ENCODE measurements around the gene ECI1.
A peak's percentile ranks its signal among the peaks of the same experiment; 100 is the strongest.

Gene ECI1

DNA sequence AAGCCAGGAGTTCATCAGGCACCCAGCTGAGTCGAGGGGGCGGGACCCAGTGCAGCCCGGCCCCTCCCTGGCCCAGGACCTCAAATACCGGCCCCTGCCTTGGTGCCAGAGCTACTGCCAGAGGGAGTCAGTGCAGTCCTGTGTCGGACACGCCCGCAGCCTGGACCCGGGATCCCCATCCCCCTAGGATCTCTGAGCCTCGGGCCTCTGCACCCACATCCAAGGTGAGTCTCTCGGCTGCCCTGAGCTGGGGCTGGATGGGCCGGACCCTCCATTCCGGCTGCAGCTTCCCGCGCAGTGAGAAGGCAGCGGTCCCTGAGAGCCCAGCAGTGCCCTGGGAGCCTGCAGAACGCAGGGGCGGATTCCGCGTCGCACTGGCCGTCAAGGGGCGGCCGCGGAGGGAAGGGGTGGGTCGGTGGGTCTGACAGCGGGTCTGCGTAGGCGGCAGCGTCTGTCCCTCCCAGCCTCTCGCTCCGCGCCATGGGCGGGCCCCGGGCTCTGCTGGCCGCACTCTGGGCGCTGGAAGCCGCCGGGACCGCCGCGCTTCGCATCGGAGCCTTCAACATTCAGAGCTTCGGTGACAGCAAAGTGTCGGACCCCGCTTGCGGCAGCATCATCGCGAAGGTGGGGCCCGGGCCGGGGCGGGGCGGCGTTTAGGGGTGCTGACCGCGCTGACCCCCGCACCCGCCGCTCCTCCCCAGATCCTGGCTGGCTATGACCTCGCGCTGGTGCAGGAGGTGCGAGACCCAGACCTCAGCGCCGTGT, 14.9 kb downstream of the ECI1 start, which contains the start of gene DNASE1L2:
TSS of gene DNASE1L2 (plus strand) at position 108 of the 765 bp plus-strand sequence. CDS start at position 481, 373 bp downstream.
- H3K4me3 Mint-ChIP-seq: no peak within 1 kb of the TSS
- no peaks in the 10 kb centered on the region for H3K27me3 Mint-ChIP-seq
- H3K4me1 Mint-ChIP-seq: peaks cover 0 to 10% of the 10 kb centered on the region in 2 donors
- peaks cover 25 to 31% of the 10 kb centered on the region in 2 donors for H3K36me3 Mint-ChIP-seq
- ATAC-seq (replicated peaks): peak; percentile 15 to 38
- H3K27ac Mint-ChIP-seq: no peak within 1 kb of the TSS
- DNase-seq: no peak
- H3K9me3 Mint-ChIP-seq: no peaks in the 10 kb centered on the region

DNA sequence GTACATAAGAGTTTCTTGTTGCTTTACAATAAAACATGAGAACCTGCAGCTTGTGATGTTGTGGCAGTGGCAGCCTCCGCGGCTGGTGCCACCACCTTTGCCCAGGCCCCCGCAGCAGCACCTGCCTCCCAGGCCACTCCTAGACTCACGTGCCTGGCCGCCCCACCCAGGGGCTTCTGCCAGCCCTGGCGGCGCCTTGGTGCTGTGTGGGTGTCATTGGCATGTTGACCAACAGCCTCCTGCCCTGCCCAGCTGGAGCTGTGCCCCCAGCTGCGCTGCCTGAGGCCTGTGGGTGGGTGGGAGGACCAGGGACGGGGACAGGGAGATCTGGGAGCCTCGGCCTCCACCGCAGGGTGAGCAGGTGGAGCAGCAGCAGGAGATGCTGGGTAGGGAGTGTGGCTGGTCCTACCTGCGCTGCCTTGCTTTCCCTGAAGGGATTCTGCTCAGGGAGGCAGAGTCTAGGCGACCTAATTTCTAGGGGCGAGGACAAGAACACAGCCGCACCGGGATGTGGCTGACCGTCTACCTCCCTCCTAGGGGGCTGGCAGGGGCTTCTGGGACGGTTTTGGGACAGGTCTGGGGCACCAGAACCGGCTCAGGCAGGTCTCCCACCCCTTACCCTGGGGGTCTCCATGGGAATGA, 15.6 kb downstream of the ECI1 start:
- DNase-seq (no peak), ATAC-seq (replicated peaks) (peak; percentile 12 to 13)
- Mint-ChIP-seq H3K36me3 (peaks cover 25 to 31% of the 10 kb centered on the region in 2 donors), H3K4me1 (peaks cover 0 to 10% of the 10 kb centered on the region in 2 donors), H3K9me3 (no peaks in the 10 kb centered on the region), H3K27ac (no peak overlapping the region), H3K27me3 (no peaks in the 10 kb centered on the region), H3K4me3 (no peak overlapping the region)

DNA sequence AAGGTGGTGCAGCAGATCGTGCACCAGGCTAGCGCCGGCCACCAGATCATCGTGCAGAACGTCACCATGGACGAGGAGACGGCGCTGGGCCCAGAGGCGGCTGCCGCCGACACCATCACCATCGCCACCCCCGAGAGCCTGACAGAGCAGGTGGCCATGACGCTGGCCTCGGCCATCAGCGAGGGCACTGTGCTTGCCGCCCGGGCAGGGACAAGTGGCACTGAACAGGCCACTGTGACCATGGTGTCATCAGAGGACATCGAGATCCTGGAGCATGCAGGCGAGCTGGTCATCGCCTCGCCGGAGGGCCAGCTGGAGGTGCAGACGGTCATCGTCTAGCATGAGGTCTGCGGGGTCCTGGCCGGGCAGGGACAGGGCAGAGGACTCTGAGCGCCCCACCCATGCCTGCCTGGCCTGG, 16.1 kb downstream of the ECI1 start:
- Mint-ChIP-seq H3K4me1 (peaks cover 0 to 10% of the 10 kb centered on the region in 2 donors), H3K36me3 (peaks cover 27 to 34% of the 10 kb centered on the region in 2 donors), H3K27me3 (no peaks in the 10 kb centered on the region), H3K27ac (no peak overlapping the region), H3K4me3 (no peak overlapping the region), H3K9me3 (no peaks in the 10 kb centered on the region)
- ATAC-seq (replicated peaks): no peak
- no peak for DNase-seq

DNA sequence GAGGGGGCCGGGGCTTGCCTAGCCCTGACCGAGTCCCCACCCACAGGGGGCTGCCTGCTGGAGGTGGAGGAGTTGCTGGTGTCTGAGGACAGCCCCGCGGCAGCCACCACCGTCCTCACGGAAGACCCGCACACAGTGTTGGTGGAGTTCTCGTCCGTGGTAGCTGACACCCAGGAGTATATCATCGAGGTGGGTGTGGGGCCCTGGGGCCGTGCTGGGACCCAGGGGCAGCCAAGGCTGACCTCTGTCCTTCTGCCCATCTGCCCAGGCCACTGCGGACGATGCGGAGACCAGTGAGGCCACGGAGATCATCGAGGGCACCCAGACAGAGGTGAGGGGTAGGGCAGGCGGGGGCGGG, 16.6 kb downstream of the ECI1 start:
- Mint-ChIP-seq H3K36me3 (peaks cover 30 to 38% of the 10 kb centered on the region in 2 donors), H3K27ac (no peak overlapping the region), H3K27me3 (no peaks in the 10 kb centered on the region), H3K9me3 (no peaks in the 10 kb centered on the region), H3K4me1 (peaks cover 0 to 10% of the 10 kb centered on the region in 2 donors), H3K4me3 (no peak overlapping the region)
- DNase-seq (no peak), ATAC-seq (replicated peaks) (no peak)

DNA sequence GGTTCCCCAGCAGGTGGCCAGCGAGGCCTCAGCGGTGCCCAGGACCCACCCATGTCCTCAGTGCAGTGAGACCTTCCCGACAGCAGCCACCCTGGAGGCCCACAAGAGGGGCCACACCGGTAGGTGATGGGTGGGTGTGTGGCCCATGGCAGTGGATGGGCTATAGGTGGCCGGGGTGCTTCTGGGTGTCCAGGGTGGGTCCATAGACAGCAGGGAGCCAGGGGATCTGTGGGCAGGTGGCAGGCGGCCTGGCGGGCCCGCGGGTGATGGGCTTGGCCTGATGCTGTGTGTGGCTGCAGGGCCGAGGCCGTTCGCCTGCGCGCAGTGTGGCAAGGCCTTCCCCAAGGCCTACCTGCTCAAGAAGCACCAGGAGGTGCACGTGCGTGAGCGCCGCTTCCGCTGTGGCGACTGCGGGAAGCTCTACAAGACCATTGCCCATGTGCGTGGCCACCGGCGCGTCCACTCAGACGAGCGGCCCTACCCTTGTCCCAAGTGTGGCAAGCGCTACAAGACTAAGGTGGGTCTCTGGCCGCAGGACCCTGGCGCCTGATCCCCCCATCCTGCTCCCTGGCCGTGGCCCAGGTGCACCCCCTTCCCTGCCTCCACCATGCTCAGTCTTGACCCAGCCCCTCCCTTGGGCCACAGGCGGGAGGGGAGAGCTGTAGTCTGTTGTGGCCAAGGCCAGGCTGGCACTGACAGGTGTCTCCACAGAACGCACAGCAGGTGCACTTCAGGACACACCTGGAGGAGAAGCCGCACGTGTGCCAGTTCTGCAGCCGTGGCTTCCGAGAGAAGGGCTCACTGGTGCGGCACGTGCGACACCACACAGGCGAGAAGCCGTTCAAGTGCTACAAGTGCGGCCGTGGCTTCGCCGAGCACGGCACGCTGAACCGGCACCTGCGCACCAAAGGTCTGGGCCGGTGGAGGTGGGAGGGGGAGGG, 17.2 kb downstream of the ECI1 start:
- no peaks in the 10 kb centered on the region for H3K27me3 Mint-ChIP-seq
- H3K4me1 Mint-ChIP-seq: peaks cover 0 to 10% of the 10 kb centered on the region in 2 donors
- no peaks in the 10 kb centered on the region for H3K9me3 Mint-ChIP-seq
- H3K36me3 Mint-ChIP-seq: peaks cover 32 to 41% of the 10 kb centered on the region in 2 donors
- DNase-seq (no peak), ATAC-seq (replicated peaks) (no peak)
- peak overlapping the region; percentile 87 for H3K27ac Mint-ChIP-seq
- peak overlapping the region in 1 of 2 donors; percentile 21 for H3K4me3 Mint-ChIP-seq

DNA sequence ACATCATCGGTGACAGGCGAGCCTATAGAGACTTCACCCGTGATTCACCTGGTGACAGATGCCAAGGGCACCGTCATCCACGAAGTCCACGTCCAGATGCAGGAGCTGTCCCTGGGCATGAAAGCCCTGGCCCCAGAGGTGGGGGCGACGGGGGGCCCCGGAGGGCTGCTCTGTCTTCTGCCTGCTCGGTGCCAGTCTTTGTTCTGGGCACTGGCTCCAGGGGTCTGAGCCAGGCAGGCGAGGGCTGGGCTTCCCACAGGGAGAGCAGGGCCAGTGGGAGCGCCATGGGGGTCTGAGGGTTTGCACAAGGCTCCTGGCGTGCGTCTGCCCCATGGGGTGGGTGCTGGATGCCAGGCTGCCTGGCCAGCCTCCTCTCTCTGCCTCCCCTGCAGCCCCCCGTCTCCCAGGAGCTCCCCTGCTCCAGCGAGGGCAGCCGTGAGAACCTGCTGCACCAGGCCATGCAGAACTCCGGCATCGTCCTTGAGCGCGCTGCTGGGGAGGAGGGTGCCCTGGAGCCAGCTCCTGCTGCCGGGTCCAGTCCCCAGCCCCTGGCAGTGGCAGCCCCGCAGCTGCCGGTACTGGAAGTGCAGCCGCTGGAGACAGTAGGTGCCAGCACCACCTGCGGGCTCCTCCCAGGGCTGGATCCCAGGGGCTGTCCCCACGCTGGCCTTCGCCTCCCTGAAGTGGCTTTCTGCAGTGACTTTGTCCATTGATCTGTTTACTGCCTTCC, 18.2 kb downstream of the ECI1 start:
- Mint-ChIP-seq H3K4me1 (peaks cover 0 to 10% of the 10 kb centered on the region in 2 donors), H3K4me3 (no peak overlapping the region), H3K9me3 (no peaks in the 10 kb centered on the region), H3K36me3 (peaks cover 34 to 45% of the 10 kb centered on the region in 2 donors), H3K27ac (no peak overlapping the region), H3K27me3 (no peaks in the 10 kb centered on the region)
- no peak for DNase-seq
- no peak for ATAC-seq (replicated peaks)

DNA sequence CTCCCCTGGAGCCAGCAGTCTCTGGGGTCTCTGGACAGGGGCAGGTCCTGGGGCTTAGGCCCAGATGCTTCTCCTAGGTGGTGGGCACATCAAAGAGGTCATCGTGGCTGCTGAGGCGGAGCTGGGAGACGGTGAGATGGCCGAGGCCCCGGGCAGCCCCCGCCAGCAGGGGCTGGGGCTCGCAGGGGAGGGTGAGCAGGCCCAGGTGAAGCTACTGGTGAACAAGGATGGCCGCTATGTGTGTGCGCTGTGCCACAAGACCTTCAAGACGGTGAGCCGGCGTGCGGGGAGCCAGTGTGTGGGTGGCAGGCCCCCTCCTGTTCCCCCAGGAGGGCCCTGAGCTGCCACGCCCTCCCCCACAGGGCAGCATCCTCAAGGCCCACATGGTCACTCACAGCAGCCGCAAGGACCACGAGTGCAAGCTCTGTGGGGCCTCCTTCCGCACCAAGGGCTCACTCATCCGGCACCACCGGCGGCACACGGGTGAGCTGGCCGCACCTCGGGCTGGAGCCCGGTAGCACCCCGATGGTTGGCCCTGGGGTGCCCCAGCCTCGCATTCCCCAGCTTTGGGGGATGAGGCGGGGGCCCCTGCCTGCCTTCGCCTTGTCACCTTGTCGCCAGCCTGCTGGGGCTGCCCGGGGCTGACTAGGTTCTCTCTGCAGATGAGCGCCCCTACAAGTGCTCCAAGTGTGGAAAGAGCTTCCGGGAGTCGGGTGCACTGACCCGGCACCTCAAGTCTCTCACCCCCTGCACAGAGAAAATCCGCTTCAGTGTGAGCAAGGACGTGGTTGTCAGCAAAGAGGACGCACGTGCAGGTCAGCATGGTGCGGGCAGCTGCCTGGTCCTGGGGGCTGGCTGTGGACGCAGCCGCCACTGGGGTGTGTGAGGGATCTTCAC, 19.0 kb downstream of the ECI1 start:
- H3K27me3 Mint-ChIP-seq: no peaks in the 10 kb centered on the region
- H3K4me1 Mint-ChIP-seq: peaks cover 0 to 10% of the 10 kb centered on the region in 2 donors
- no peak for DNase-seq
- H3K27ac Mint-ChIP-seq: no peak overlapping the region
- peaks cover 34 to 45% of the 10 kb centered on the region in 2 donors for H3K36me3 Mint-ChIP-seq
- H3K4me3 Mint-ChIP-seq: no peak overlapping the region
- ATAC-seq (replicated peaks): no peak
- no peaks in the 10 kb centered on the region for H3K9me3 Mint-ChIP-seq

DNA sequence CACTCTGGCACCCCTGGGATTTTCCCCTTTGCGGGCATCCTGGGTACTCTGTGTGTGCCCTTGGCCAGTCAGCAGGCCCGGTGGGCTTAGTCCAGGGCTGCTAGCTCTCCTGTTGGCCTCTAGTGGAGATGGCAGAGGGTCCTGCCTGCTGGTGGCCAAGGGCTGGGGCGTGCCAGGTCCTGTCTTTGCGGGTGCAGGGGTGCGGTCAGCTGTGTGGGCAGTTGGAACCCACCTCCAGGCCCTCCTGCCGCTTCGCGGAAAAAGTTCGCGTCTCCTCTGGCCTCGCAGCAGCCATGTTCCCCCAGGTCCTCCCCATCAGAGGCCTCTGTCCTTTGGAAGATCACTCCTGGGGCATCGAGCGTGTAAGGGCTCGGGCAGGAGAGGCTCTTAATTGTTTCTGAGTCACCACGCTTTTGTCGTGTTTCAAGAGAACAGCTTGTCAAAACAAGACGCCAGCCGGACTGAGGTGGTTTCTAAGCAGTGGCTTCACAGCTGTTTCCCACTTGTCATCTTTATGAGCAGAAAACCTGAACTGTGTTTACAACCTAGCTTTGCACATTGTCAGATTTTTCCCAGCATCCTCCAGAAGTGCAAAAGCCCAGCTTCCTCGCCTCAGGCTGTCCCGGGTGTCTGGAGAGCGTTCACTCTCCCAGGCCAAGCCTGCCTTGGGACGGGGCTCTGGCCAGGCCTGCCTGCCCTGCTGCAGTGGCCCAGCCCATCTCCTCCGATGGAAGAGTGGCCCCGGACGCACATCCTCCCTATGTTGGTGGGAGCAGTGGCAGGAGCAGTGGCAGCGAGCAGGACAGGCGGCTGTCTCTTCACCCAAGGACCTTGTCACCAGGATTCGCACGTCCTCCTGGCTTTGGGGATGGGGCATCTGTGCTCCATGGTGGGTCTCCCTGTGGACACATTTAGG, 20.1 kb downstream of the ECI1 start:
- Mint-ChIP-seq H3K4me1 (peaks cover 3 to 15% of the 10 kb centered on the region in 2 donors), H3K27ac (no peak overlapping the region), H3K36me3 (peaks cover 36 to 45% of the 10 kb centered on the region in 2 donors), H3K27me3 (no peaks in the 10 kb centered on the region), H3K9me3 (no peaks in the 10 kb centered on the region), H3K4me3 (no peak overlapping the region)
- DNase-seq: no peak
- no peak for ATAC-seq (replicated peaks)

DNA sequence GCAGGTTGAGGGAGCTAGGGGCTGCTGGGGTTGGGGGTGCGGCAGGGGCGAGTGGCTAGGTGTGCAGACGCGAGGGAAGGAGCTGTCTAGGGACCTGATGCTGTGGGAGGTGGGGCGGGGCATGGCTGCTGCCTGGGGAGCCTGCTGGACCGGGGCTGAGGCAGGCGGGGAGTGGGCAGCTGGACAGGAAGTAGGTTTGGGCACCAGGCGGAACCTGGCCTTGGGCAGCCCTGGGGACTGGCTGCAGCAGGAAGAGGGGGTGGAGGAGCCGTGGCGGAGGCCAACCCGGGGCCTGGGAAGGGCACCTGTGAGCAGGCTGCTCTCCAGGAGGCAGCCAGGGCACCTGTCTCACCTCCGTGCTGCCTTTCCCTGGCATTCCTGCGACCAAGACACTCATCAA, 21.0 kb downstream of the ECI1 start:
- peaks cover 3 to 14% of the 10 kb centered on the region in 2 donors for H3K4me1 Mint-ChIP-seq
- no peaks in the 10 kb centered on the region for H3K27me3 Mint-ChIP-seq
- no peak overlapping the region for H3K4me3 Mint-ChIP-seq
- ATAC-seq (replicated peaks): no peak
- H3K9me3 Mint-ChIP-seq: no peaks in the 10 kb centered on the region
- H3K36me3 Mint-ChIP-seq: peaks cover 35 to 39% of the 10 kb centered on the region in 2 donors
- no peak overlapping the region for H3K27ac Mint-ChIP-seq
- no peak for DNase-seq

DNA sequence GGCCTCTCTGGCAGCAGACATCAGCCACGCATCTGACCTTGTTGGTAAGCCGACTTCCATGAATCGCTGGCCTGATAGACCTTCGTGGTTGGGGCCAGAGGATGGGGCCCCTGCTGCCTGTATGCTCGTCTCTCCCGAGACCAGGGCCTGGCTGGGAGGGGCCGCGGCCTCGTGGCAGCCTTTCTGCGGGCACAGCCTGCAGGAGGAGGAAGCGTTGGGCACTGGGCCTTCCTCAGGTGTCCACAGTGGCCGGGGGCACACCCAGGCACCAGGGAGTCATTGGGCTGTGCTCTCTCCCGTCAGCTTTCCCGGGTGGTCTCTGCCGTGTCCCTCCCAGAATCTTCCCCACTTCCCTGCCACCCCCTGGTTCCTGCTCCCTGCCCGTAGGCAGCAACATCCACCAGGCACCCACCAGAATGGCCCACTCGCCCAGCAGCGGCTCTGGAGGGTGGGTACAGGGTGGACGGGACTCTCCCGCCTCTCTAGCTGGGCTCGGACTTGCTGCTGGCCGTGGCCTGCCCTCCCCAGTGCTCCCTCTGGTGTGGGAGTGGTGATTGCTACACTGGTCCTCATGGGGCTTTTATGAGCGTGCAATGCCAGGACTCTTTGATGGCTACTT, 21.6 kb downstream of the ECI1 start:
- peaks cover 30 to 33% of the 10 kb centered on the region in 2 donors for H3K36me3 Mint-ChIP-seq
- DNase-seq (no peak), ATAC-seq (replicated peaks) (no peak)
- no peaks in the 10 kb centered on the region for H3K27me3 Mint-ChIP-seq
- H3K4me3 Mint-ChIP-seq: peak overlapping the region in 1 of 2 donors; percentile 19
- H3K9me3 Mint-ChIP-seq: no peaks in the 10 kb centered on the region
- peaks cover 3 to 19% of the 10 kb centered on the region in 2 donors for H3K4me1 Mint-ChIP-seq
- no peak overlapping the region for H3K27ac Mint-ChIP-seq

DNA sequence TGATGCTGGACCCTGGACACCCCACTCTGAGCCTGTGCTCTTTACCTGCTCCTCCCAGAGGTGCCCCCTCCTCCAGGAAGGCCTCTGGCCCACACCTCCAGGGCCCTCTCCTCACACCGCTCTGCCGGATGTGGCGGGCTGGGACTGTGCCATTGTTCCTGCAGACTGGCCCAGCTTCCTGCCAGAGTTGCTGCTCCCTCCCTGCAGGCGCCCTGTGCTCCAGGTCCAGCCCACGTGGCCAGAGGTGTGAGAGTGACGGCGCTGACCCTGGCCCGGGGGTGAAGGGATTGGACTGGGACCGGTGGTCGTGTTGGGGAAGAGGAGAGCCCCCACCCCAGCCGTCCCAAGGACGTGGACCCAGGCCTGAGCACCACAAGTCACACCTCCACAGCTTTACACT, 22.3 kb downstream of the ECI1 start:
- H3K36me3 Mint-ChIP-seq: peaks cover 25 to 27% of the 10 kb centered on the region in 2 donors
- H3K27ac Mint-ChIP-seq: no peak overlapping the region

More for the DNA sequence above, 22.3 kb downstream of the ECI1 start:
- H3K4me1 Mint-ChIP-seq: peaks cover 7 to 25% of the 10 kb centered on the region in 2 donors
- H3K4me3 Mint-ChIP-seq: no peak overlapping the region
- no peak for DNase-seq
- H3K27me3 Mint-ChIP-seq: no peaks in the 10 kb centered on the region
- H3K9me3 Mint-ChIP-seq: no peaks in the 10 kb centered on the region
- no peak for ATAC-seq (replicated peaks)

Data from stimulated activated naive B cell treated with anti-CD40 and anti-IgM and Interleukin-4, amounts not matched to agents 10 μg/mL and 1 μg/mL and 100 μg/mL, for 72 hours (primary cell).